K562 (cell line): Measurements from ENCODE around the gene MEX3D. TPM values are rescaled to one million over a fixed set of nuclear protein-coding genes. Genes with fewer than 3 reads are reported as not detected.

Experiments used
- ARID2 ChIP-seq: fragments of 450-650 bp; IDR thresholded peaks from 2 replicates; pipeline ENCODE4 v1.6.1; 2017; ENCODE audit warnings: antibody characterized with exemption, mild to moderate bottlenecking
- BCOR ChIP-seq: fragments of 450-650 bp; IDR thresholded peaks from 2 replicates; pipeline ENCODE4 v1.6.1; 2016
- CBX5 ChIP-seq: IDR thresholded peaks from 2 replicates; pipeline ENCODE4 v1.6.1; 2014; ENCODE audit warnings: low read depth, borderline replicate concordance
- DIDO1 ChIP-seq: fragments of 450-650 bp; IDR thresholded peaks from 2 replicates; pipeline ENCODE4 v1.6.1; 2016; ENCODE audit warnings: low read depth, missing biosample characterization, missing genetic modification characterization
- EWSR1 ChIP-seq: fragments of 450-650 bp; IDR thresholded peaks from 2 replicates; pipeline ENCODE4 v1.6.1; 2018; ENCODE audit warnings: borderline replicate concordance, mild to moderate bottlenecking, low read depth, moderate library complexity; ENCODE audit not compliant: partially characterized antibody
- FOXP1 ChIP-seq: sonication (generic); formaldehyde crosslinking; IDR thresholded peaks from 2 replicates; pipeline ENCODE4 v1.8.0; 2022; ENCODE audit warnings: mild to moderate bottlenecking, missing genetic modification reagents
- GATAD2A ChIP-seq: fragments of 450-650 bp; IDR thresholded peaks from 2 replicates; pipeline ENCODE4 v1.6.1; 2017
- GATAD2B ChIP-seq: fragments of 450-650 bp; IDR thresholded peaks from 2 replicates; pipeline ENCODE4 v1.6.1; 2017; ENCODE audit warnings: mild to moderate bottlenecking, borderline replicate concordance
- KDM1A ChIP-seq, 2 experiments: fragments of 450-650 bp; IDR thresholded peaks; 2 replicates each; pipeline ENCODE4 v1.6.1; 2016; ENCODE audit warnings: mild to moderate bottlenecking in 2 of 2
- MTA1 ChIP-seq: fragments of 450-650 bp; IDR thresholded peaks from 2 replicates; pipeline ENCODE4 v1.6.1; 2017; ENCODE audit warnings: borderline replicate concordance
- RBM34 ChIP-seq: fragments of 200-400 bp; formaldehyde crosslinking; IDR thresholded peaks from 2 replicates; pipeline ENCODE4 v1.6.1; 2018; ENCODE audit warnings: low read length, borderline replicate concordance; ENCODE audit not compliant: insufficient read depth
- SAFB ChIP-seq: fragments of 200-400 bp; formaldehyde crosslinking; IDR thresholded peaks from 2 replicates; pipeline ENCODE4 v1.6.1; 2017; ENCODE audit warnings: low read depth, low read length, borderline replicate concordance
- STAT5B ChIP-seq: fragments of 250-450 bp; sonication (Bioruptor Pico); IDR thresholded peaks from 2 replicates; pipeline ENCODE4 v1.8.0; 2021; ENCODE audit warnings: mild to moderate bottlenecking, inconsistent platforms
- TARDBP ChIP-seq: fragments of 450-650 bp; IDR thresholded peaks from 2 replicates; pipeline ENCODE4 v1.6.1; 2016
- ZNF41 ChIP-seq: fragments of 250-450 bp; sonication (Bioruptor Pico); conservative IDR thresholded peaks from 2 replicates; pipeline ENCODE4 v1.4.0; 2020; ENCODE audit warnings: mild to moderate bottlenecking
- ZNF589 ChIP-seq: fragments of 200-800 bp; sonication (Bioruptor generic); IDR thresholded peaks from 2 replicates; pipeline ENCODE4 v1.6.1; 2016; ENCODE audit warnings: low read depth, missing genetic modification characterization, missing compliant biosample characterization
- polyA plus RNA-seq, 8 experiments: library from polyadenylated mRNA; depleted of rRNA in 4 of 8; stranded (reverse) in 5 of 8; unstranded in 3 of 8; fragments of >200 nt; fragmentation: Nextera tagmentation in 2 of 8; fragmentation: Illumina TruSeq in 1 of 8; extraction: Ambion mirVana in 2 of 8; extraction: Trizol in 1 of 8; gene quantifications; 2 replicates each; pipeline versions ENCODE4 v1.2.1 to v1.2.3, GENCODE V29; 2011 to 2014; ENCODE audit warnings: inconsistent platforms in 1 of 8, missing spikeins in 1 of 8
- total RNA-seq, 7 experiments: library from RNA; depleted of rRNA in 6 of 7; stranded (reverse); fragments of >200 nt in 6 of 7; fragmentation: Illumina TruSeq in 2 of 7; extraction: Trizol in 2 of 7; gene quantifications; 2 replicates each; pipeline versions ENCODE4 v1.2.1 to v1.2.3, GENCODE V29; 2011 to 2021; ENCODE audit warnings: low replicate concordance in 1 of 7
- TF ChIP-seq, protein P1 (sequence below): fragments of 450-650 bp; formaldehyde crosslinking; IDR thresholded peaks from 2 replicates; pipeline ENCODE4 v1.4.0; 2022; ENCODE audit warnings: mild to moderate bottlenecking, moderate library complexity
- TF ChIP-seq, protein P2 (sequence below): sonication (generic); formaldehyde crosslinking; IDR thresholded peaks from 2 replicates; pipeline ENCODE4 v1.8.0; 2023; ENCODE audit warnings: mild to moderate bottlenecking, missing genetic modification reagents
- TF ChIP-seq, protein P3 (sequence below), 2 experiments: IDR thresholded peaks; 2 replicates each; pipeline ENCODE4 v1.6.1; 2012; ENCODE audit warnings: improper control_type of control experiment in 2 of 2, low read depth in 2 of 2, low read length in 2 of 2, borderline replicate concordance in 1 of 2
- TF ChIP-seq, protein P4 (sequence below): sonication (generic); formaldehyde crosslinking; IDR thresholded peaks from 2 replicates; pipeline ENCODE4 v1.8.1; 2023; ENCODE audit warnings: mild to moderate bottlenecking, missing genetic modification reagents
- TF ChIP-seq, protein P5 (sequence below): IDR thresholded peaks from 3 replicates; pipeline ENCODE4 v1.6.1; 2011; ENCODE audit warnings: borderline replicate concordance, mild to moderate bottlenecking; ENCODE audit not compliant: insufficient read length, insufficient read depth

The MEX3D gene
- total and polyA plus RNA-seq, 9 of the 15 experiments (the other 6 are each of a cell fraction or from before 2014, with no cell fraction given) = 1.7 to 39.3 (median 5.7) TPM

DNA sequence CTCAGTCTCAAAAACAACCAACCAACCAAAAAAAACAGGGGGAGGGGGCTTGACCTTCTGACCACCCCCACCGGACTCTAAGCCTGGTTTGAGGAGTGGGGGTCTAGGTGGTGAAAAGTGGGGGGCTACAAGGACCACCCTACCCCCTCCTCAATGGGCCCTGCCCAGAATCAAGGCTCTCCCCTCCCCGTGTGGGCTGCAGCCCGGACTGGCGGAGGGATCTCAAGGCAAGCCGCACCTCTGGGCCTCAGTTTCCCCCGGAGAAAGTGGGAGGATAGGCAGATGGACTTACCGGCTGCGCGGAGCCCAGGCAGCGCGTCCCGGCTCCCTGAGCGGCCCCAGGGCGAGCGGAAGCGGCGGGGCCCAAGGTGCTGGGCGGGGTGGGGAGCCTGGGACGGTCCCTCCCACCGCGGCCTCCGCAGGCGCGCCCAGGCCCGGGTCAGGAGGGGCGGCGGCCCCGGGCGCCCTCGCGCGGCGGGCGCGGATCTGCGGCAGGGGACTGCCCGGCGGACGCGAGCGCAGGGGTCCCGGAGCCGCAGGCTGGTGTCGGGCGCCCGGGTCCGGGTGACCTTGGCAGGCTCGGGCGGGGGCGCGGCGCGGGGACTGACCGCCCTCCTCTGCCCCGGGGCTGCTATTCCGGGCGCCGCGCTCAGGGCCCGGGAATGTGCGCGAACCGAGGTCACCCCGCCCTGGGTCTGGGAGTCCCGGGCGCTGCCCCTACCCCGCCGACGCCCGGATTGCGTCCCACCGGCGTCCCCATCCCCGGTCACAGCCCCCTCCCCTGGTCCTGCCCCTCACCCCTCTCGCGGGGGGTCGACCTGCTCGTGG, 55.2 kb downstream of the MEX3D start, which contains the start of gene ADAMTSL5 (continued):
- TF ChIP-seq, protein P1, sequence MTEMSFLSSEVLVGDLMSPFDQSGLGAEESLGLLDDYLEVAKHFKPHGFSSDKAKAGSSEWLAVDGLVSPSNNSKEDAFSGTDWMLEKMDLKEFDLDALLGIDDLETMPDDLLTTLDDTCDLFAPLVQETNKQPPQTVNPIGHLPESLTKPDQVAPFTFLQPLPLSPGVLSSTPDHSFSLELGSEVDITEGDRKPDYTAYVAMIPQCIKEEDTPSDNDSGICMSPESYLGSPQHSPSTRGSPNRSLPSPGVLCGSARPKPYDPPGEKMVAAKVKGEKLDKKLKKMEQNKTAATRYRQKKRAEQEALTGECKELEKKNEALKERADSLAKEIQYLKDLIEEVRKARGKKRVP = no peak
- TF ChIP-seq ARID2 (no peak), GATAD2A (no peak), SAFB (no peak), ZNF589 (CRISPR knock-in tag) (no peak), RBM34 (no peak), KDM1A (IDR thresholded peaks at IDR 0.05) (peak; percentile 90 to 94), ZNF41 (CRISPR knock-in tag) (no peak), GATAD2B (peak; percentile 98), FOXP1 (CRISPR knock-in tag) (no peak), CBX5 (no peak), EWSR1 (no peak), TARDBP (no peak), BCOR (peak; percentile 100), MTA1 (no peak), DIDO1 (tag) (no peak), STAT5B (CRISPR knock-in tag) (no peak)
- TF ChIP-seq, protein P2, sequence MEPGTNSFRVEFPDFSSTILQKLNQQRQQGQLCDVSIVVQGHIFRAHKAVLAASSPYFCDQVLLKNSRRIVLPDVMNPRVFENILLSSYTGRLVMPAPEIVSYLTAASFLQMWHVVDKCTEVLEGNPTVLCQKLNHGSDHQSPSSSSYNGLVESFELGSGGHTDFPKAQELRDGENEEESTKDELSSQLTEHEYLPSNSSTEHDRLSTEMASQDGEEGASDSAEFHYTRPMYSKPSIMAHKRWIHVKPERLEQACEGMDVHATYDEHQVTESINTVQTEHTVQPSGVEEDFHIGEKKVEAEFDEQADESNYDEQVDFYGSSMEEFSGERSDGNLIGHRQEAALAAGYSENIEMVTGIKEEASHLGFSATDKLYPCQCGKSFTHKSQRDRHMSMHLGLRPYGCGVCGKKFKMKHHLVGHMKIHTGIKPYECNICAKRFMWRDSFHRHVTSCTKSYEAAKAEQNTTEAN (CRISPR knock-in tag) = no peak
- TF ChIP-seq, protein P3, sequence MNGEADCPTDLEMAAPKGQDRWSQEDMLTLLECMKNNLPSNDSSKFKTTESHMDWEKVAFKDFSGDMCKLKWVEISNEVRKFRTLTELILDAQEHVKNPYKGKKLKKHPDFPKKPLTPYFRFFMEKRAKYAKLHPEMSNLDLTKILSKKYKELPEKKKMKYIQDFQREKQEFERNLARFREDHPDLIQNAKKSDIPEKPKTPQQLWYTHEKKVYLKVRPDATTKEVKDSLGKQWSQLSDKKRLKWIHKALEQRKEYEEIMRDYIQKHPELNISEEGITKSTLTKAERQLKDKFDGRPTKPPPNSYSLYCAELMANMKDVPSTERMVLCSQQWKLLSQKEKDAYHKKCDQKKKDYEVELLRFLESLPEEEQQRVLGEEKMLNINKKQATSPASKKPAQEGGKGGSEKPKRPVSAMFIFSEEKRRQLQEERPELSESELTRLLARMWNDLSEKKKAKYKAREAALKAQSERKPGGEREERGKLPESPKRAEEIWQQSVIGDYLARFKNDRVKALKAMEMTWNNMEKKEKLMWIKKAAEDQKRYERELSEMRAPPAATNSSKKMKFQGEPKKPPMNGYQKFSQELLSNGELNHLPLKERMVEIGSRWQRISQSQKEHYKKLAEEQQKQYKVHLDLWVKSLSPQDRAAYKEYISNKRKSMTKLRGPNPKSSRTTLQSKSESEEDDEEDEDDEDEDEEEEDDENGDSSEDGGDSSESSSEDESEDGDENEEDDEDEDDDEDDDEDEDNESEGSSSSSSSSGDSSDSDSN (IDR thresholded peaks at IDR 0.05; ENCODE audit: borderline replicate concordance in 1 of 2, low read depth in 2 of 2, low read length in 2 of 2) = no peak; a peak in 1 of 4 replicates
- TF ChIP-seq, protein P4, sequence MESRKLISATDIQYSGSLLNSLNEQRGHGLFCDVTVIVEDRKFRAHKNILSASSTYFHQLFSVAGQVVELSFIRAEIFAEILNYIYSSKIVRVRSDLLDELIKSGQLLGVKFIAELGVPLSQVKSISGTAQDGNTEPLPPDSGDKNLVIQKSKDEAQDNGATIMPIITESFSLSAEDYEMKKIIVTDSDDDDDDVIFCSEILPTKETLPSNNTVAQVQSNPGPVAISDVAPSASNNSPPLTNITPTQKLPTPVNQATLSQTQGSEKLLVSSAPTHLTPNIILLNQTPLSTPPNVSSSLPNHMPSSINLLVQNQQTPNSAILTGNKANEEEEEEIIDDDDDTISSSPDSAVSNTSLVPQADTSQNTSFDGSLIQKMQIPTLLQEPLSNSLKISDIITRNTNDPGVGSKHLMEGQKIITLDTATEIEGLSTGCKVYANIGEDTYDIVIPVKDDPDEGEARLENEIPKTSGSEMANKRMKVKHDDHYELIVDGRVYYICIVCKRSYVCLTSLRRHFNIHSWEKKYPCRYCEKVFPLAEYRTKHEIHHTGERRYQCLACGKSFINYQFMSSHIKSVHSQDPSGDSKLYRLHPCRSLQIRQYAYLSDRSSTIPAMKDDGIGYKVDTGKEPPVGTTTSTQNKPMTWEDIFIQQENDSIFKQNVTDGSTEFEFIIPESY (CRISPR knock-in tag) = peak; percentile 73
- TF ChIP-seq, protein P5, sequence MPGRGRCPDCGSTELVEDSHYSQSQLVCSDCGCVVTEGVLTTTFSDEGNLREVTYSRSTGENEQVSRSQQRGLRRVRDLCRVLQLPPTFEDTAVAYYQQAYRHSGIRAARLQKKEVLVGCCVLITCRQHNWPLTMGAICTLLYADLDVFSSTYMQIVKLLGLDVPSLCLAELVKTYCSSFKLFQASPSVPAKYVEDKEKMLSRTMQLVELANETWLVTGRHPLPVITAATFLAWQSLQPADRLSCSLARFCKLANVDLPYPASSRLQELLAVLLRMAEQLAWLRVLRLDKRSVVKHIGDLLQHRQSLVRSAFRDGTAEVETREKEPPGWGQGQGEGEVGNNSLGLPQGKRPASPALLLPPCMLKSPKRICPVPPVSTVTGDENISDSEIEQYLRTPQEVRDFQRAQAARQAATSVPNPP = no peak
